Stimulated activated CD8-positive, alpha-beta memory T cell treated with anti-CD3 and anti-CD28 coated beads, Interleukin-15, amount 100 ng/mL, for 4 hours (primary cell): ENCODE results near the gene KDELR3.

Source experiments
- DNase-seq, 2 donors: peaks; one replicate each; pipeline ENCODE4 v3.0.0-alpha.2; 2020; ENCODE audit warnings: low read depth in 2 of 2

Gene KDELR3

GRCh38 chr22:38482662-38483308, 14.9 kb downstream of the KDELR3 start:
- DNase-seq, result no peak

GRCh38 chr22:38484244-38484643, 16.3 kb downstream of the KDELR3 start:
- no peak for DNase-seq

- no peak for DNase-seq
These were observed 17.9 kb downstream of the KDELR3 start for GRCh38 chr22:38485783-38486182.

GRCh38 chr22:38487946-38488345, 20.1 kb downstream of the KDELR3 start:
- no peak for DNase-seq

- no peak for DNase-seq
These were observed 21.2 kb downstream of the KDELR3 start for GRCh38 chr22:38489142-38489541.

GRCh38 chr22:38489561-38490145, 21.8 kb downstream of the KDELR3 start:
- no peak for DNase-seq

GRCh38 chr22:38490475-38490874, 22.6 kb downstream of the KDELR3 start:
- DNase-seq, result no peak

GRCh38 chr22:38490915-38491314, 23.0 kb downstream of the KDELR3 start:
- DNase-seq, result no peak

GRCh38 chr22:38491707-38492348, 23.9 kb downstream of the KDELR3 start:
- no peak for DNase-seq

GRCh38 chr22:38494498-38494897, 26.6 kb downstream of the KDELR3 start:
- DNase-seq, result no peak

- no peak for DNase-seq
These were observed 27.0 kb downstream of the KDELR3 start for GRCh38 chr22:38494939-38495338.

- DNase-seq, result no peak
These were observed 30.0 kb downstream of the KDELR3 start for GRCh38 chr22:38497869-38498268.

GRCh38 chr22:38501797-38502672, 34.1 kb downstream of the KDELR3 start:
- no peak for DNase-seq

GRCh38 chr22:38503021-38503420, 35.1 kb downstream of the KDELR3 start:
- DNase-seq, result no peak

GRCh38 chr22:38504731-38505540, 37.0 kb downstream of the KDELR3 start:
- DNase-seq, result peak in 1 of 2 donors; percentile 10

- DNase-seq, result peak in 1 of 2 donors; percentile 21
These were observed 37.7 kb downstream of the KDELR3 start for GRCh38 chr22:38505541-38506117.

GRCh38 chr22:38506118-38506962, 38.4 kb downstream of the KDELR3 start, which contains the start of gene DDX17:
Gene DDX17 (minus strand): TSS chr22:38506311.
- DNase-seq, result peak; percentile 84 to 89

GRCh38 chr22:38510416-38510970, 42.6 kb downstream of the KDELR3 start:
- no peak for DNase-seq

GRCh38 chr22:38513063-38513462, 45.2 kb downstream of the KDELR3 start:
- no peak for DNase-seq

GRCh38 chr22:38518620-38519019, 50.7 kb downstream of the KDELR3 start:
- DNase-seq, result no peak
